ENCODE results near the gene RARG.

Gene RARG

GRCh38 chr12:53231921-53232645 is at the start of gene RARG:
TSS of gene RARG (minus strand) at chr12:53232209. CDS start at chr12:53227545, 4,664 bp downstream.
- no peak for DNase-seq

- DNase-seq: no peak
Measured at GRCh38 chr12:53279888-53280498, 48.0 kb upstream of the RARG start.

- DNase-seq: no peak
Measured at GRCh38 chr12:53279283-53279869, 47.4 kb upstream of the RARG start.

GRCh38 chr12:53277981-53278380 is 46.0 kb upstream of the RARG start:
- DNase-seq: no peak

GRCh38 chr12:53276511-53276910 is 44.5 kb upstream of the RARG start:
- DNase-seq: no peak

GRCh38 chr12:53274445-53274844 is 42.4 kb upstream of the RARG start:
- DNase-seq: no peak

- no peak for DNase-seq
Measured at GRCh38 chr12:53268630-53269562, 36.9 kb upstream of the RARG start.

GRCh38 chr12:53267999-53268629 is 36.1 kb upstream of the RARG start, which contains the start of gene ESPL1:
TSS of gene ESPL1 (plus strand) at chr12:53268299. CDS start at chr12:53268767, 468 bp downstream.
- DNase-seq: peak; percentile 67

- DNase-seq: no peak
Measured at GRCh38 chr12:53267306-53267998, 35.4 kb upstream of the RARG start.

GRCh38 chr12:53265783-53266182 is 33.8 kb upstream of the RARG start:
- DNase-seq: no peak

- no peak for DNase-seq
Measured at GRCh38 chr12:53259891-53260290, 27.9 kb upstream of the RARG start.

GRCh38 chr12:53258541-53259539 is 26.8 kb upstream of the RARG start:
- no peak for DNase-seq

- DNase-seq: no peak
Measured at GRCh38 chr12:53255996-53256395, 24.0 kb upstream of the RARG start.

GRCh38 chr12:53254816-53255545 is 23.0 kb upstream of the RARG start:
- no peak for DNase-seq

GRCh38 chr12:53253298-53253697 is 21.3 kb upstream of the RARG start:
- no peak for DNase-seq

- no peak for DNase-seq
Measured at GRCh38 chr12:53252349-53252916, 20.4 kb upstream of the RARG start.

- DNase-seq: peak; percentile 84
Measured at GRCh38 chr12:53251477-53252348, 19.7 kb upstream of the RARG start.

GRCh38 chr12:53245286-53245685 is 13.3 kb upstream of the RARG start:
- no peak for DNase-seq
